ENCODE data around the gene KIFC1. TPM values are rescaled to one million over a fixed set of nuclear protein-coding genes. Genes with fewer than 3 reads are reported as not detected.

KIFC1 gene
- total and polyA plus RNA-seq, 7 donors: 0.15 to 1.0 (median 0.22) TPM; not detected in 1

- H3K27me3 ChIP-seq (ENCODE audit: insufficient read depth in 3 of 3, low read length in 2 of 3): no peaks in the 10 kb centered on the region
- no peak overlapping the region for H3K4me3 ChIP-seq
- H3K9me3 ChIP-seq: no peaks in the 10 kb centered on the region
- no peak for TF ChIP-seq CTCF (IDR thresholded peaks at IDR 0.05)
- no peak for ATAC-seq
- no peaks in the 10 kb centered on the region for H3K4me1 ChIP-seq
- no peak for DNase-seq
- H3K27ac ChIP-seq: no peak overlapping the region
- intact Hi-C loops (cut with DNase I): no loop called here
- 80 to 85% (median 80%) methylated on average over 19 of the region's 19 CpGs for WGBS, 3 donors
- H3K36me3 ChIP-seq (ENCODE audit: insufficient read depth in 1 of 2, low read depth in 1 of 2): peaks cover 0 to 30% of the 10 kb centered on the region in 2 donors
These were observed 49.2 kb downstream of the KIFC1 start for GRCh38 chr6:33440649-33441309.

GRCh38 chr6:33441457-33441856, 49.8 kb downstream of the KIFC1 start:
- peaks cover 0 to 27% of the 10 kb centered on the region in 2 donors for H3K36me3 ChIP-seq (ENCODE audit: insufficient read depth in 1 of 2, low read depth in 1 of 2)
- DNase-seq (no peak), ATAC-seq (no peak)
- H3K4me3 ChIP-seq: no peak overlapping the region
- no peak for TF ChIP-seq CTCF (IDR thresholded peaks at IDR 0.05)
- no peaks in the 10 kb centered on the region for H3K27me3 ChIP-seq (ENCODE audit: insufficient read depth in 3 of 3, low read length in 2 of 3)
- no peaks in the 10 kb centered on the region for H3K4me1 ChIP-seq
- H3K27ac ChIP-seq: no peak overlapping the region
- intact Hi-C loops (cut with DNase I): no loop called here
- 92 to 94% (median 93%) methylated on average over 9 of the region's 9 CpGs for WGBS, 3 donors
- no peaks in the 10 kb centered on the region for H3K9me3 ChIP-seq

- Histone ChIP-seq H3K27me3 (ENCODE audit: insufficient read depth in 3 of 3, low read length in 2 of 3) (no peaks in the 10 kb centered on the region), H3K4me1 (no peaks in the 10 kb centered on the region), H3K27ac (no peak overlapping the region), H3K36me3 (ENCODE audit: insufficient read depth in 1 of 2, low read depth in 1 of 2) (peaks cover 0 to 19% of the 10 kb centered on the region in 2 donors), H3K9me3 (no peaks in the 10 kb centered on the region), H3K4me3 (no peak overlapping the region)
- 86 to 93% (median 88%) methylated on average over 8 of the region's 8 CpGs for WGBS, 3 donors
- DNase-seq (no peak), ATAC-seq (no peak)
- no peak for TF ChIP-seq CTCF (IDR thresholded peaks at IDR 0.05)
- intact Hi-C loops (cut with DNase I): no loop called here
These were observed 50.7 kb downstream of the KIFC1 start for GRCh38 chr6:33442283-33442682.

- WGBS, 3 donors: 86 to 93% (median 93%) methylated on average over 16 to 17 of the region's 17 CpGs
- no peaks in the 10 kb centered on the region for H3K4me1 ChIP-seq
- intact Hi-C loops (cut with DNase I): no loop called here
- no peak overlapping the region for H3K27ac ChIP-seq
- no peak overlapping the region for H3K4me3 ChIP-seq
- ATAC-seq: no peak
- DNase-seq: no peak
- no peaks in the 10 kb centered on the region for H3K27me3 ChIP-seq (ENCODE audit: insufficient read depth in 3 of 3, low read length in 2 of 3)
- peaks cover 0 to 13% of the 10 kb centered on the region in 2 donors for H3K36me3 ChIP-seq (ENCODE audit: insufficient read depth in 1 of 2, low read depth in 1 of 2)
- H3K9me3 ChIP-seq: no peaks in the 10 kb centered on the region
- no peak for TF ChIP-seq CTCF (IDR thresholded peaks at IDR 0.05)
These were observed 51.4 kb downstream of the KIFC1 start for GRCh38 chr6:33443025-33443424.

All from psoas muscle (tissue), 8 donors.